Ishikawa (cell line): ENCODE measurements around the gene VTI1B.

Source experiments
- NFIC ChIP-seq: IDR thresholded peaks from 2 replicates; pipeline ENCODE4 v1.6.1; 2012
- RAD21 ChIP-seq: IDR thresholded peaks from 2 replicates; pipeline ENCODE4 v1.6.1; 2012; ENCODE audit warnings: low read depth
- TAF1 ChIP-seq: IDR thresholded peaks from 2 replicates; pipeline ENCODE4 v1.6.1; 2012; ENCODE audit warnings: low read depth, mild to moderate bottlenecking
- TEAD4 ChIP-seq: IDR thresholded peaks from 2 replicates; pipeline ENCODE4 v1.6.1; 2012
- TF ChIP-seq, protein P1 (sequence below): IDR thresholded peaks from 2 replicates; pipeline ENCODE4 v1.6.1; 2012; ENCODE audit warnings: low read depth, mild to moderate bottlenecking
- TF ChIP-seq, protein P2 (sequence below): IDR thresholded peaks from 2 replicates; pipeline ENCODE4 v1.6.1; 2012

DNA sequence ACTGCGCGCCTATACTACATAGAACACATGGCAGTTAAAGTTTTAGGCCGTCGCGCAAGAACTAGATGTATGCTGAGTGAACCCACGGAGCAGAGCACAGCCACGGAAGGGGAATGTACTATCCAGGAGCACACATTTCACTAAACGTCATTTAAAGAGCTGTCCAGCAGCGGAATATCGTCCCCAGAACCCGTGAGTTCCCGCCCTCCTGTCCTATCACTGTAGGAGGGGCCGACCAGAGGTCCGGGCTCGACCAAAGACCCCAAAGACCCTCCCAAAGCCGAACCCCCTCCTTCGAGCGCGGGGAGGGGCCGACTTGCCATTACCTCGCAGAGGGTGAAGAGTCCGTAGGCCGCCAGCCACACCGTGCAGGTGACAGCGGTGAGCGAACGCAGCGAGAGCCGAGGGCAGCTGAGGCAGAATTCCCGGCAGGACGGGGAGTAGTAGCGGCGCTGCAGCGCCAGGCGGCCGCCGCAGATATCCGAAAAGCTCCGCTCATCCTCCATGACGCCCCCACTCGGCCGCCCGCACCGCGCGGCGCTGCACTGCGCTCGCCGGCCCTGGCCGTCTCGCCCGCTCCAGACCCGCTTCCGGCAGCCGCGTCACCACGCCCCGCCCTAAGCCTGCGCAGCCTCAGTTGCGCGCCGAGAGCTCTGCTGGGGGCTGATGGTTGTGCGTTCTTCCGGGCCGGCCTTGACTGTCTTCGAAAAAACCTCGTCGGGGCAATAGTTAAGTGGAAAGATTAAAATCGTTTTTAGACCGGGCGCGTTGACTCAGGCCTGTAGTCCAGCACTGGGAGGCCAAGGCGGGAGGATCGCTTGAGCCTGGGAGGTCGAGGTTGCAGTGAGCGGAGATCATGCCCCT lies 74.5 kb downstream of the VTI1B start, which contains the start of gene PIGH:
- TF ChIP-seq, protein P1, sequence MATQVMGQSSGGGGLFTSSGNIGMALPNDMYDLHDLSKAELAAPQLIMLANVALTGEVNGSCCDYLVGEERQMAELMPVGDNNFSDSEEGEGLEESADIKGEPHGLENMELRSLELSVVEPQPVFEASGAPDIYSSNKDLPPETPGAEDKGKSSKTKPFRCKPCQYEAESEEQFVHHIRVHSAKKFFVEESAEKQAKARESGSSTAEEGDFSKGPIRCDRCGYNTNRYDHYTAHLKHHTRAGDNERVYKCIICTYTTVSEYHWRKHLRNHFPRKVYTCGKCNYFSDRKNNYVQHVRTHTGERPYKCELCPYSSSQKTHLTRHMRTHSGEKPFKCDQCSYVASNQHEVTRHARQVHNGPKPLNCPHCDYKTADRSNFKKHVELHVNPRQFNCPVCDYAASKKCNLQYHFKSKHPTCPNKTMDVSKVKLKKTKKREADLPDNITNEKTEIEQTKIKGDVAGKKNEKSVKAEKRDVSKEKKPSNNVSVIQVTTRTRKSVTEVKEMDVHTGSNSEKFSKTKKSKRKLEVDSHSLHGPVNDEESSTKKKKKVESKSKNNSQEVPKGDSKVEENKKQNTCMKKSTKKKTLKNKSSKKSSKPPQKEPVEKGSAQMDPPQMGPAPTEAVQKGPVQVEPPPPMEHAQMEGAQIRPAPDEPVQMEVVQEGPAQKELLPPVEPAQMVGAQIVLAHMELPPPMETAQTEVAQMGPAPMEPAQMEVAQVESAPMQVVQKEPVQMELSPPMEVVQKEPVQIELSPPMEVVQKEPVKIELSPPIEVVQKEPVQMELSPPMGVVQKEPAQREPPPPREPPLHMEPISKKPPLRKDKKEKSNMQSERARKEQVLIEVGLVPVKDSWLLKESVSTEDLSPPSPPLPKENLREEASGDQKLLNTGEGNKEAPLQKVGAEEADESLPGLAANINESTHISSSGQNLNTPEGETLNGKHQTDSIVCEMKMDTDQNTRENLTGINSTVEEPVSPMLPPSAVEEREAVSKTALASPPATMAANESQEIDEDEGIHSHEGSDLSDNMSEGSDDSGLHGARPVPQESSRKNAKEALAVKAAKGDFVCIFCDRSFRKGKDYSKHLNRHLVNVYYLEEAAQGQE: peak; percentile 74
- TF ChIP-seq TEAD4: no peak
- no peak for TF ChIP-seq NFIC
- peak; percentile 50; the same call in 1 of the 2 replicates for TF ChIP-seq TAF1
- TF ChIP-seq, protein P2, sequence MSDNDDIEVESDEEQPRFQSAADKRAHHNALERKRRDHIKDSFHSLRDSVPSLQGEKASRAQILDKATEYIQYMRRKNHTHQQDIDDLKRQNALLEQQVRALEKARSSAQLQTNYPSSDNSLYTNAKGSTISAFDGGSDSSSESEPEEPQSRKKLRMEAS: 0 out of 2 replicates have a peak, but pooled peaks have one; percentile 47
- no peak; the same call in 1 of the 2 replicates for TF ChIP-seq RAD21
